Esophagus squamous epithelium (tissue), 5 donors: ENCODE results near the gene STK40. TPM values are rescaled to one million over a fixed set of nuclear protein-coding genes. Genes with fewer than 3 reads are reported as not detected.
A peak's percentile ranks its signal among the peaks of the same experiment; 100 is the strongest.

ENCODE experiments used
- DNase-seq: peaks from one replicate; lab custom pipeline; 2025; lab: John Stamatoyannopoulos, UW
- H3K27ac ChIP-seq, 4 donors: fragments of 200-600 bp; sonication (generic); one replicate each; pipeline ENCODE4 v1.5.1; 2016 to 2019; ENCODE audit warnings: mild to moderate bottlenecking in 1 of 4
- H3K27me3 ChIP-seq, 4 donors: fragments of 200-600 bp; sonication (generic); 1 replicate in 3 of 4; 2 replicates in 1 of 4; pipeline versions ENCODE4 v1.5.1 to v1.6.0; 2017 to 2021; ENCODE audit warnings: antibody characterized with exemption in 1 of 4
- H3K36me3 ChIP-seq, 3 donors: fragments of 200-600 bp; sonication (generic); one replicate each; pipeline ENCODE4 v1.5.1; 2016 to 2019
- H3K4me1 ChIP-seq, 3 donors: fragments of 200-600 bp; sonication (generic); one replicate each; pipeline ENCODE4 v1.5.1; 2017 to 2019
- H3K4me3 ChIP-seq, 4 donors: fragments of 200-600 bp; sonication (generic); 1 replicate in 3 of 4; 2 replicates in 1 of 4; pipeline ENCODE4 v1.5.1; 2016 to 2019; ENCODE audit warnings: mild to moderate bottlenecking in 2 of 4, moderate library complexity in 1 of 4
- H3K9me3 ChIP-seq, 3 donors: fragments of 200-600 bp; sonication (generic); one replicate each; pipeline ENCODE4 v1.5.1; 2016 to 2019
- CTCF ChIP-seq, 6 experiments: fragments of 450-650 bp in 4 of 6; fragments of 200-600 bp in 2 of 6; sonication (generic) in 2 of 6; IDR thresholded peaks; one replicate each; pipeline ENCODE4 v1.5.1; 2016 to 2019; ENCODE audit warnings: antibody characterized with exemption in 6 of 6, mild to moderate bottlenecking in 4 of 6, moderate library complexity in 4 of 6
- POLR2A ChIP-seq, 4 donors: fragments of 450-650 bp; IDR thresholded peaks; one replicate each; pipeline ENCODE4 v1.6.1; 2017; ENCODE audit warnings: antibody characterized with exemption in 4 of 4, mild to moderate bottlenecking in 4 of 4, moderate library complexity in 3 of 4
- WGBS, 2 donors: methylation state at CpG; one replicate each; pipeline ENCODE4 v1.1.5; 2018; 5-methylcytosine and 5-hydroxymethylcytosine counted together
- intact Hi-C: fragments of 100-400 bp; cut with DNase I; formaldehyde crosslinking; loops from one replicate; pipeline ENCODE4 v1.15.0; 2022
- total RNA-seq, 4 donors: library from RNA; depleted of rRNA; stranded (reverse); fragments of >200 nt; gene quantifications; one replicate each; pipeline ENCODE4 v1.1.0, GENCODE V29; 2016
- donor health status: DM: yes; HTN: yes; CAD: no.

Gene STK40
- total RNA-seq, 4 donors from 2014 or later = 34.5 to 59.7 (median 42.3) TPM

GRCh38 chr1:36380143-36380619, 5.5 kb downstream of the STK40 start:
- WGBS, 2 donors = 77 to 80% methylated on average over 4 to 5 of the region's 5 CpGs
- H3K4me1 ChIP-seq = peaks cover 24 to 84% (median 30%) of the 10 kb centered on the region in 3 donors
- intact Hi-C loops = no loop called here

GRCh38 chr1:36377791-36378492, 7.8 kb downstream of the STK40 start:
- Histone ChIP-seq H3K27ac (peak overlapping the region; percentile 9 to 53 (median 36)), H3K36me3 (peaks cover 0 to 34% (median 0%) of the 10 kb centered on the region in 3 donors), H3K4me3 (no peak overlapping the region), H3K27me3 (no peaks in the 10 kb centered on the region), H3K9me3 (no peaks in the 10 kb centered on the region), H3K4me1 (peaks cover 28 to 84% (median 32%) of the 10 kb centered on the region in 3 donors)
- TF ChIP-seq CTCF (IDR thresholded peaks at IDR 0.05) (no peak), POLR2A (IDR thresholded peaks at IDR 0.05) (no peak)
- 67 to 73% methylated on average over 4 of the region's 4 CpGs for WGBS, 2 donors
- no peak for DNase-seq
- intact Hi-C loops = no loop called here

More at GRCh38 chr1:36380143-36380619, 5.5 kb downstream of the STK40 start:
- no peak for DNase-seq
- Histone ChIP-seq H3K27me3 (no peaks in the 10 kb centered on the region), H3K9me3 (no peaks in the 10 kb centered on the region), H3K4me3 (no peak overlapping the region), H3K27ac (peak overlapping the region in 2 of 4 donors; percentile 25 to 51), H3K36me3 (peaks cover 0 to 34% (median 0%) of the 10 kb centered on the region in 3 donors)
- TF ChIP-seq POLR2A (IDR thresholded peaks at IDR 0.05) (no peak), CTCF (IDR thresholded peaks at IDR 0.05) (no peak)

- Histone ChIP-seq H3K27me3 (no peaks in the 10 kb centered on the region), H3K36me3 (peaks cover 0 to 14% (median under 1%) of the 10 kb centered on the region in 3 donors), H3K4me3 (no peak overlapping the region), H3K27ac (peak overlapping the region; percentile 87 to 97 (median 88)), H3K4me1 (peaks cover 32 to 79% (median 45%) of the 10 kb centered on the region in 3 donors), H3K9me3 (no peaks in the 10 kb centered on the region)
- WGBS, 2 donors = 82% methylated on average over 2 of the region's 3 CpGs; no CpG with 5 or more reads in 1 of the 2 donors
- no peak for DNase-seq
- intact Hi-C loops = no loop called here
- TF ChIP-seq POLR2A (IDR thresholded peaks at IDR 0.05) (no peak), CTCF (IDR thresholded peaks at IDR 0.05) (no peak)
Observed at GRCh38 chr1:36372617-36373016, 13.1 kb downstream of the STK40 start.

- TF ChIP-seq CTCF (IDR thresholded peaks at IDR 0.05) (peak; percentile 90 to 99 (median 94)), POLR2A (IDR thresholded peaks at IDR 0.05) (no peak)
- no peaks in the 10 kb centered on the region for H3K9me3 ChIP-seq
- H3K4me3 ChIP-seq = no peak overlapping the region
- peak overlapping the region in 2 of 4 donors; percentile 29 to 31 for H3K27ac ChIP-seq
- peaks cover 24 to 77% (median 45%) of the 10 kb centered on the region in 3 donors for H3K4me1 ChIP-seq
- intact Hi-C loops = no loop called here
- peaks cover 0 to 26% (median 7%) of the 10 kb centered on the region in 3 donors for H3K36me3 ChIP-seq
- H3K27me3 ChIP-seq = no peaks in the 10 kb centered on the region
- DNase-seq = no peak
- WGBS, 2 donors = 48 to 62% methylated on average over 5 of the region's 7 CpGs
Observed at GRCh38 chr1:36369061-36369861, 16.5 kb downstream of the STK40 start.
